Psoas muscle (tissue), 8 donors: ENCODE results near the gene WT1. TPM values are rescaled to one million over a fixed set of nuclear protein-coding genes. Genes with fewer than 3 reads are reported as not detected.

ENCODE experiments used
- ATAC-seq, 4 donors: fragments of 200-7000 bp; cut with Tn5 transposase; one replicate each; pipeline ENCODE4 v1.9.1; 2020; ENCODE audit warnings: moderate library complexity in 3 of 4, mild to moderate bottlenecking in 2 of 4
- DNase-seq, 2 donors: peaks; one replicate each; pipeline ENCODE4 v3.0.0-alpha.2; 2020
- H3K27ac ChIP-seq: fragments of 200-600 bp; one replicate; pipeline ENCODE4 v1.8.0; 2022
- H3K27me3 ChIP-seq, 3 donors: fragments of 200-600 bp in 1 of 3; one replicate each; pipeline versions ENCODE4 v1.6.1 to v1.8.0; 2013 to 2022; ENCODE audit warnings: low read length in 2 of 3, mild to moderate bottlenecking in 2 of 3, moderate library complexity in 1 of 3; ENCODE audit not compliant: insufficient read depth in 3 of 3
- H3K36me3 ChIP-seq, 2 donors: fragments of 200-600 bp in 1 of 2; one replicate each; pipeline versions ENCODE4 v1.6.1 to v1.8.0; 2013 to 2022; ENCODE audit warnings: low read depth in 1 of 2, mild to moderate bottlenecking in 1 of 2, moderate library complexity in 1 of 2; ENCODE audit not compliant: insufficient read depth in 1 of 2
- H3K4me1 ChIP-seq: fragments of 200-600 bp; one replicate; pipeline ENCODE4 v1.8.0; 2022
- H3K4me3 ChIP-seq: fragments of 200-600 bp; one replicate; pipeline ENCODE4 v1.8.0; 2022; ENCODE audit warnings: mild to moderate bottlenecking
- H3K9me3 ChIP-seq: fragments of 200-600 bp; one replicate; pipeline ENCODE4 v1.8.0; 2022
- WGBS, 3 donors: extraction: QIAGEN DNeasy Blood & Tissue Kit; methylation state at CpG; one replicate each; pipeline versions ENCODE4 v1.1.6 to v1.1.7; 2013; 5-methylcytosine and 5-hydroxymethylcytosine counted together
- intact Hi-C, 2 donors: fragments of 100-400 bp; cut with DNase I; formaldehyde crosslinking; loops; one replicate each; pipeline versions ENCODE4 v1.11.0 to v1.14.2; 2022
- polyA plus RNA-seq, 3 donors: library from polyadenylated mRNA; stranded (reverse); fragments of 200-250 nt; gene quantifications; one replicate each; pipeline ENCODE4 v1.2.3, GENCODE V29; 2013
- total RNA-seq, 4 donors: library from RNA; stranded (reverse); fragmentation: NEBNext Ultra II Directional in 2 of 4; extraction: Animal tissue kit (Norgen Biotek cat#: 25700) in 2 of 4; gene quantifications; one replicate each; pipeline versions ENCODE4 v1.2.1 to v1.2.4, GENCODE V29; 2021 to 2023
- TF ChIP-seq, protein P1 (sequence below): fragments of 200-600 bp; IDR thresholded peaks from one replicate; pipeline ENCODE4 v1.8.0; 2022; ENCODE audit warnings: antibody characterized with exemption
- donor health status: healthy with polysubstance abuse.
- donor health status: DM: no; HTN: no; CAD: no; lungs with moderate emphysema.
- donor health status: Bipolar disorder and iron deficiency.
- donor health status: healthy.
- donor health status: DM: yes; HTN: yes; CAD: no.
- donor health status: DM: no; HTN: no; CAD: no.
- donor health status: DM: no; HTN: no; CAD: no.
- donor health status: DM: yes; HTN: yes; CAD: no.

WT1 gene
- total and polyA plus RNA-seq, 7 donors, result 0.03 to 1.5 (median 0.21) TPM; not detected in 2

DNA sequence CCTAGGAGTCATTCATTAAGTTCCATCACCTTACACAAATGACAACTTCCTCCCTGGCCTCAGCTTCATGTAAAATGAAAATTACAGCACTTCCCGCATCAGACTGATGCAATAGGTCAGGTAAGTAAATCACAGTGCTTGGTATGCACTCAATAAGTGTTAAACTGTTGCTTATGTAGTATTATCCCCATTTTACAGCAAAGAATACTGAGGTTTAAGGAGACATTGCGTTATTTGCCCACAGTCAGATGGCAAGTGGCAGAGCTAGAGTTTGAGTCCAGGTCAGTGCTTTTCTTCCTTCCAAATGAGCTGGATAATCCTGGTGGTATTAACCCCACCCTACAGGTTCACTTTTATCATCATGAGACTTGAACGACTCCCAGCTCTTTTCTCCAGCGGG, 29.7 kb downstream of the WT1 start:
- TF ChIP-seq, protein P1, sequence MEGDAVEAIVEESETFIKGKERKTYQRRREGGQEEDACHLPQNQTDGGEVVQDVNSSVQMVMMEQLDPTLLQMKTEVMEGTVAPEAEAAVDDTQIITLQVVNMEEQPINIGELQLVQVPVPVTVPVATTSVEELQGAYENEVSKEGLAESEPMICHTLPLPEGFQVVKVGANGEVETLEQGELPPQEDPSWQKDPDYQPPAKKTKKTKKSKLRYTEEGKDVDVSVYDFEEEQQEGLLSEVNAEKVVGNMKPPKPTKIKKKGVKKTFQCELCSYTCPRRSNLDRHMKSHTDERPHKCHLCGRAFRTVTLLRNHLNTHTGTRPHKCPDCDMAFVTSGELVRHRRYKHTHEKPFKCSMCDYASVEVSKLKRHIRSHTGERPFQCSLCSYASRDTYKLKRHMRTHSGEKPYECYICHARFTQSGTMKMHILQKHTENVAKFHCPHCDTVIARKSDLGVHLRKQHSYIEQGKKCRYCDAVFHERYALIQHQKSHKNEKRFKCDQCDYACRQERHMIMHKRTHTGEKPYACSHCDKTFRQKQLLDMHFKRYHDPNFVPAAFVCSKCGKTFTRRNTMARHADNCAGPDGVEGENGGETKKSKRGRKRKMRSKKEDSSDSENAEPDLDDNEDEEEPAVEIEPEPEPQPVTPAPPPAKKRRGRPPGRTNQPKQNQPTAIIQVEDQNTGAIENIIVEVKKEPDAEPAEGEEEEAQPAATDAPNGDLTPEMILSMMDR, result no peak
- no peak for DNase-seq
- no peak for ATAC-seq
- H3K36me3 ChIP-seq, result no peaks in the 10 kb centered on the region
- intact Hi-C loops, result no loop called here
- H3K27ac ChIP-seq, result no peak overlapping the region
- no peaks in the 10 kb centered on the region for H3K4me1 ChIP-seq
- peaks cover 3% of the 10 kb centered on the region for H3K9me3 ChIP-seq
- no peak overlapping the region for H3K4me3 ChIP-seq
- 67 to 77% (median 73%) methylated on average over 4 of the region's 4 CpGs for WGBS, 3 donors
- no peaks in the 10 kb centered on the region for H3K27me3 ChIP-seq

DNA sequence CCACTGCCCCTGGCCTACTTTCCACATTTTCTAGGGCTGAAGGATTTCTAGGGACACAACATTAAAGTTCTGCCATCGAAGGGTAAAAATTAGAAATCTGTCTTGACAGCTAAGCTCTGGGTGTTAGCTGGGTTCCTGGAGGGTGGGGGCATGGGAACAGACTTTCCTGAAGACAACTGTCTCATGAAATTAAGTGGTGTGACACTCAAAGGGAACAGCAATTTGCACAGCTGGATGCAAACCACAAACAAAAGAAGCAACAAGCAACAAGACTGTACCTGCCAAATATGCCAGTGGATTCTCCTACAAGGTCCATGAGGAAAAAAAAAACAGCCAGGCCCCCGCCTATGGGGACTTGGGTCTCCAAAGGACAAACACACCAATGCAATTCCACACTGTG, 32.5 kb downstream of the WT1 start:
- no peaks in the 10 kb centered on the region for H3K27me3 ChIP-seq
- H3K9me3 ChIP-seq, result peaks cover 3% of the 10 kb centered on the region
- H3K4me1 ChIP-seq, result no peaks in the 10 kb centered on the region
- H3K27ac ChIP-seq, result no peak overlapping the region
- no peak for DNase-seq
- H3K4me3 ChIP-seq, result no peak overlapping the region
- no peak for ATAC-seq
- intact Hi-C loops, result no loop called here
- H3K36me3 ChIP-seq, result no peaks in the 10 kb centered on the region
- TF ChIP-seq, protein P1, result no peak
- 58 to 72% (median 62%) methylated on average over 2 of the region's 2 CpGs for WGBS, 3 donors

DNA sequence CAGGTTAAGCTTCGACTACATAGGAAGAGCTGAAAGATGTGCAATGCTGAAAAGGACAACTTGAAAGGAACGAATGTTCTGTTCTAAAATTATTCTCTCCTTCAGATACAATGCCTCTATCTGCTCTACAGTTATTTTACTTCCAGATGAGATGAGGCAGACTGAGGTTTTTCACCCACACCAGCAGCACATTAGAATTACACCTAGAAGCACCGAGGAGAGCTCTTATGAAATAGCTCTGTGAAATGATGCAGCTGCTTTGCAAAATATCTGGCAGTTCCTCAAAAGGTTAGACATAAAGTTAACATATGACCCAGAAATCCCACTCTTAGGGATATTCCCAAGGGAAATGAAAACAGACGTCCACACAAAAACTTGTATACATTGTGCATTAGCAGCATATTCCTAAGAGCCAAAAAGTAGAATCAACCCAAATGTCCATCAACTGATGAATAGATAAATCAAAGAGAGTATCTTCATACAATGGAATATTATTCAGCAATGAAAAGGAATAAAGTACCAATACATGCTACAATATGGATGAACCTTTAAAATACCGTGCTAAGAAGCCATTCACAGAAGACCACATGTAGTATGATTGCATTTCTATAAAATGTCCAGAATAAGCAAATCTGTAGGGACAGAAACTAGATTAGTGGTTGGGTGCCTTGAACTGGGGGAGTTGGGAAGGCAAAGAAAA, 34.5 kb downstream of the WT1 start:
- H3K4me3 ChIP-seq, result no peak overlapping the region
- no peak for DNase-seq
- peaks cover 3% of the 10 kb centered on the region for H3K9me3 ChIP-seq
- no peak overlapping the region for H3K27ac ChIP-seq
- TF ChIP-seq, protein P1, result no peak
- H3K4me1 ChIP-seq, result no peaks in the 10 kb centered on the region
- no peaks in the 10 kb centered on the region for H3K36me3 ChIP-seq
- intact Hi-C loops, result no loop called here
- no peak for ATAC-seq
- WGBS, 3 donors, result 59 to 66% (median 61%) methylated on average over 5 of the region's 5 CpGs
- H3K27me3 ChIP-seq, result no peaks in the 10 kb centered on the region

DNA sequence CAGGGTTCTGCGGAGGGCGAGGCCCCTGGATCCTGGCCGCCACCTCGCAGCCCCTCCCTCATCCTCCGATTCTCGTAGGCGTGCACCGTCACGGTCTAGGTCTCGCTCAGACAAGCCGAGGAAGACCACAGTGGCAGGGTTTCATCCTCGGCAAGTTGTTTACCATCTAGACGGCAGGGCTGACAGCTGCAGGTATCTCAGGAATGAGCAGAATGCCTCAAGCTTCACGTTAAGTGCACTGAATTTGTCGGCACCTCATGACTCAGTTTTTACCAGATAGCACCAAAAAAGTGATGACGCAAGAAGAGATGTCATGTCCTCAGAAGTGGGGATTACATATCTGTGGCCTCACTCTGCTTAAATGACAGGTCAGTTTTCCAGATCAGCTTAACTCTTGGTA, 35.1 kb downstream of the WT1 start:
- Histone ChIP-seq H3K9me3 (peaks cover 3% of the 10 kb centered on the region), H3K4me3 (no peak overlapping the region), H3K4me1 (no peaks in the 10 kb centered on the region), H3K36me3 (no peaks in the 10 kb centered on the region), H3K27me3 (no peaks in the 10 kb centered on the region), H3K27ac (no peak overlapping the region)
- 18 to 27% (median 21%) methylated on average over 16 of the region's 16 CpGs for WGBS, 3 donors
- TF ChIP-seq, protein P1, result no peak
- DNase-seq, result no peak
- ATAC-seq, result no peak
- intact Hi-C loops, result no loop called here

DNA sequence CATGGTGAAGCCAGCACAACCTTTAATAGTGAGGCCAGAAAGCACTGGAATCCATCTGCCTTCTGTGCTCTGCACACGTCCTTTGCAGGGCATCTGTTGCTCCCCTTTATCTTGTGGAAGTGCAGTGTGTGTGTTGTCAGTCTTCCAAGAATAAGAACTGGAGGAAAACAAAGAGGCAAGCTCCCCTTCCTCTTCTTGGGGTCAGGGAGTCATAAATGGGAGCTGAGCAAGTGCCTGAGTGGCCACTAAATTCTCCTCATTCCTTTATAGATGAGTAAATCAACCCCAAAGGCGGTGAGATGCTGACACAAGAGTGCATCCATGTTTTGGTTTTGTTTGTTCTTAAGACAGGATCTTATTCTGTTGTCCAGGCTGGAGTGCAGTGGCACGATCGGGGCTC, 38.3 kb downstream of the WT1 start:
- Histone ChIP-seq H3K4me1 (no peaks in the 10 kb centered on the region), H3K27me3 (peaks cover 0 to 3% (median 0%) of the 10 kb centered on the region in 3 donors), H3K4me3 (no peak overlapping the region), H3K27ac (no peak overlapping the region), H3K36me3 (no peaks in the 10 kb centered on the region), H3K9me3 (peaks cover 3% of the 10 kb centered on the region)
- no peak for DNase-seq
- ATAC-seq, result no peak
- WGBS, 3 donors, result 50 to 71% (median 67%) methylated on average over 4 of the region's 4 CpGs
- TF ChIP-seq, protein P1, result no peak
- intact Hi-C loops, result no loop called here
